Measurements from ENCODE around the gene FHIT.

DNA sequence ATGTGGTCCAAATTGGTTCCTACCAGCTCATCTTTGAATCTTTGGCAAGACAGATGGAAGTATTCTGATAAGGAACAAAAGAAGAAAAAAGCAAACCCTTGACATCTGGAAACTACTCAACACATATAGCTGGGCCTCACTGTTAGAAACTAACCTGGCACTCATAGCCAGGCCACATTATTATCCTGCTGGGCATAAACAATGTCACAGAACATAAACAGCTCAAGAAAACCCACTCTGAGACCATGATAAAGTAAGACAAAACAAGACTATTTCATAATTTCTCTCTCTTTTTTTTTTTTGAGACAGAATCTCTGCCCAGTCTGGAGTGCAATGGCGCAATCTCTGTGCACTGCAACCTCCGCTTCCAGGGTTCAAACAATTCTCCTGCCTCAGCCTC, 1093.2 kb downstream of the FHIT start:
- TF ChIP-seq, protein P1, sequence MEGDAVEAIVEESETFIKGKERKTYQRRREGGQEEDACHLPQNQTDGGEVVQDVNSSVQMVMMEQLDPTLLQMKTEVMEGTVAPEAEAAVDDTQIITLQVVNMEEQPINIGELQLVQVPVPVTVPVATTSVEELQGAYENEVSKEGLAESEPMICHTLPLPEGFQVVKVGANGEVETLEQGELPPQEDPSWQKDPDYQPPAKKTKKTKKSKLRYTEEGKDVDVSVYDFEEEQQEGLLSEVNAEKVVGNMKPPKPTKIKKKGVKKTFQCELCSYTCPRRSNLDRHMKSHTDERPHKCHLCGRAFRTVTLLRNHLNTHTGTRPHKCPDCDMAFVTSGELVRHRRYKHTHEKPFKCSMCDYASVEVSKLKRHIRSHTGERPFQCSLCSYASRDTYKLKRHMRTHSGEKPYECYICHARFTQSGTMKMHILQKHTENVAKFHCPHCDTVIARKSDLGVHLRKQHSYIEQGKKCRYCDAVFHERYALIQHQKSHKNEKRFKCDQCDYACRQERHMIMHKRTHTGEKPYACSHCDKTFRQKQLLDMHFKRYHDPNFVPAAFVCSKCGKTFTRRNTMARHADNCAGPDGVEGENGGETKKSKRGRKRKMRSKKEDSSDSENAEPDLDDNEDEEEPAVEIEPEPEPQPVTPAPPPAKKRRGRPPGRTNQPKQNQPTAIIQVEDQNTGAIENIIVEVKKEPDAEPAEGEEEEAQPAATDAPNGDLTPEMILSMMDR (IDR thresholded peaks at IDR 0.05; ENCODE audit: low read depth, low read length, missing input control) = no peak
- TF ChIP-seq SP1 (IDR thresholded peaks at IDR 0.05) (no peak), GABPA (IDR thresholded peaks at IDR 0.05 in 1 of 2, conservative IDR thresholded peaks at IDR 0.05 in 1 of 2) (no peak), HNF4A (conservative IDR thresholded peaks at IDR 0.05) (no peak), HNF4G (IDR thresholded peaks at IDR 0.05) (no peak), YY1 (IDR thresholded peaks at IDR 0.05) (no peak), FOXA1 (IDR thresholded peaks at IDR 0.05) (no peak), RAD21 (IDR thresholded peaks at IDR 0.05) (no peak), JUND (IDR thresholded peaks at IDR 0.05) (no peak)
- TF ChIP-seq, protein P2, sequence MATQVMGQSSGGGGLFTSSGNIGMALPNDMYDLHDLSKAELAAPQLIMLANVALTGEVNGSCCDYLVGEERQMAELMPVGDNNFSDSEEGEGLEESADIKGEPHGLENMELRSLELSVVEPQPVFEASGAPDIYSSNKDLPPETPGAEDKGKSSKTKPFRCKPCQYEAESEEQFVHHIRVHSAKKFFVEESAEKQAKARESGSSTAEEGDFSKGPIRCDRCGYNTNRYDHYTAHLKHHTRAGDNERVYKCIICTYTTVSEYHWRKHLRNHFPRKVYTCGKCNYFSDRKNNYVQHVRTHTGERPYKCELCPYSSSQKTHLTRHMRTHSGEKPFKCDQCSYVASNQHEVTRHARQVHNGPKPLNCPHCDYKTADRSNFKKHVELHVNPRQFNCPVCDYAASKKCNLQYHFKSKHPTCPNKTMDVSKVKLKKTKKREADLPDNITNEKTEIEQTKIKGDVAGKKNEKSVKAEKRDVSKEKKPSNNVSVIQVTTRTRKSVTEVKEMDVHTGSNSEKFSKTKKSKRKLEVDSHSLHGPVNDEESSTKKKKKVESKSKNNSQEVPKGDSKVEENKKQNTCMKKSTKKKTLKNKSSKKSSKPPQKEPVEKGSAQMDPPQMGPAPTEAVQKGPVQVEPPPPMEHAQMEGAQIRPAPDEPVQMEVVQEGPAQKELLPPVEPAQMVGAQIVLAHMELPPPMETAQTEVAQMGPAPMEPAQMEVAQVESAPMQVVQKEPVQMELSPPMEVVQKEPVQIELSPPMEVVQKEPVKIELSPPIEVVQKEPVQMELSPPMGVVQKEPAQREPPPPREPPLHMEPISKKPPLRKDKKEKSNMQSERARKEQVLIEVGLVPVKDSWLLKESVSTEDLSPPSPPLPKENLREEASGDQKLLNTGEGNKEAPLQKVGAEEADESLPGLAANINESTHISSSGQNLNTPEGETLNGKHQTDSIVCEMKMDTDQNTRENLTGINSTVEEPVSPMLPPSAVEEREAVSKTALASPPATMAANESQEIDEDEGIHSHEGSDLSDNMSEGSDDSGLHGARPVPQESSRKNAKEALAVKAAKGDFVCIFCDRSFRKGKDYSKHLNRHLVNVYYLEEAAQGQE (IDR thresholded peaks at IDR 0.05) = no peak
- TF ChIP-seq, protein P3, sequence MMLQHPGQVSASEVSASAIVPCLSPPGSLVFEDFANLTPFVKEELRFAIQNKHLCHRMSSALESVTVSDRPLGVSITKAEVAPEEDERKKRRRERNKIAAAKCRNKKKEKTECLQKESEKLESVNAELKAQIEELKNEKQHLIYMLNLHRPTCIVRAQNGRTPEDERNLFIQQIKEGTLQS (IDR thresholded peaks at IDR 0.05) = no peak
- TF ChIP-seq, protein P4, sequence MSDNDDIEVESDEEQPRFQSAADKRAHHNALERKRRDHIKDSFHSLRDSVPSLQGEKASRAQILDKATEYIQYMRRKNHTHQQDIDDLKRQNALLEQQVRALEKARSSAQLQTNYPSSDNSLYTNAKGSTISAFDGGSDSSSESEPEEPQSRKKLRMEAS (IDR thresholded peaks at IDR 0.05) = no peak

All from liver (tissue), 3 donors.